H1 (cell line): ENCODE measurements around the gene HNRNPM. TPM values are rescaled to one million over a fixed set of nuclear protein-coding genes. Genes with fewer than 3 reads are reported as not detected.

Source experiments
- ATF3 ChIP-seq: IDR thresholded peaks from 2 replicates; pipeline ENCODE4 v1.6.1; 2011; ENCODE audit warnings: low read depth, mild to moderate bottlenecking, low read length; ENCODE audit not compliant: insufficient read depth
- CBX5 ChIP-seq: fragments of 300-800, 300-1000 bp; sonication (generic); IDR thresholded peaks from 2 replicates; pipeline ENCODE4 v1.7.1; 2016; ENCODE audit warnings: antibody characterized with exemption, low read length, low read depth
- CREB1 ChIP-seq: IDR thresholded peaks from 2 replicates; pipeline ENCODE4 v1.6.1; 2012; ENCODE audit warnings: inconsistent platforms
- polyA plus RNA-seq, 7 experiments: library from polyadenylated mRNA; depleted of rRNA in 3 of 7; stranded (reverse) in 5 of 7; unstranded in 2 of 7; fragments of >200 nt in 5 of 7; fragments of 200-250 nt in 2 of 7; gene quantifications; 1 replicate in 5 of 7; 2 replicates in 1 of 7; 4 replicates in 1 of 7; pipeline versions ENCODE4 v1.2.1 to v1.2.3, GENCODE V29; 2011 to 2013; ENCODE audit warnings: missing spikeins in 2 of 7, mixed read lengths in 2 of 7
- total RNA-seq: library from RNA; stranded (reverse); fragmentation: NEBNext Ultra II Directional; extraction: Animal tissue kit (Norgen Biotek cat#: 25700); gene quantifications from 2 replicates; pipeline ENCODE4 v1.2.1, GENCODE V29; 2021

The HNRNPM gene
- total and polyA plus RNA-seq, 2 of the 8 experiments (the other 6 are each of a cell fraction or from before 2014, with no cell fraction given): 375 to 474 TPM

GRCh38 chr19:8396563-8397203 is 48.1 kb upstream of the HNRNPM start (continued):
- TF ChIP-seq CREB1 (0 out of 2 replicates have a peak, but pooled peaks have one; percentile 25), CBX5 (no peak), ATF3 (no peak)
